Measurements from ENCODE around the gene SRBD1. TPM values are rescaled to one million over a fixed set of nuclear protein-coding genes. Genes with fewer than 3 reads are reported as not detected.

SRBD1 gene
- total RNA-seq, 2 donors from 2014 or later = 5.3 to 9.6 TPM

GRCh38 chr2:45578056-45578843, 32.8 kb downstream of the SRBD1 start:
- peak in 1 of 2 donors; percentile 27 for TF ChIP-seq CTCF (IDR thresholded peaks at IDR 0.05)
- Histone ChIP-seq H3K4me1 (no peaks in the 10 kb centered on the region), H3K36me3 (no peaks in the 10 kb centered on the region), H3K4me3 (no peak overlapping the region), H3K27me3 (no peaks in the 10 kb centered on the region), H3K9me3 (no peaks in the 10 kb centered on the region), H3K27ac (no peak overlapping the region)
- DNase-seq (ENCODE audit: low spot score) = no peak

GRCh38 chr2:45577441-45577840, 33.6 kb downstream of the SRBD1 start:
- H3K9me3 ChIP-seq = no peaks in the 10 kb centered on the region

GRCh38 chr2:45575881-45576280, 35.2 kb downstream of the SRBD1 start:
- Histone ChIP-seq H3K4me3 (no peak overlapping the region), H3K9me3 (no peaks in the 10 kb centered on the region), H3K27ac (no peak overlapping the region), H3K36me3 (no peaks in the 10 kb centered on the region), H3K4me1 (no peaks in the 10 kb centered on the region), H3K27me3 (no peaks in the 10 kb centered on the region)
- no peak for TF ChIP-seq CTCF (IDR thresholded peaks at IDR 0.05)
- no peak for DNase-seq (ENCODE audit: low spot score)

More at GRCh38 chr2:45577441-45577840, 33.6 kb downstream of the SRBD1 start:
- H3K4me1 ChIP-seq = no peaks in the 10 kb centered on the region
- no peak for DNase-seq (ENCODE audit: low spot score)
- no peak for TF ChIP-seq CTCF (IDR thresholded peaks at IDR 0.05)
- no peak overlapping the region for H3K27ac ChIP-seq
- no peaks in the 10 kb centered on the region for H3K36me3 ChIP-seq
- no peak overlapping the region for H3K4me3 ChIP-seq
- H3K27me3 ChIP-seq = no peaks in the 10 kb centered on the region

- no peaks in the 10 kb centered on the region for H3K9me3 ChIP-seq
- no peaks in the 10 kb centered on the region for H3K4me1 ChIP-seq
- no peak overlapping the region for H3K27ac ChIP-seq
- no peak overlapping the region for H3K4me3 ChIP-seq
- TF ChIP-seq CTCF (IDR thresholded peaks at IDR 0.05) = no peak
- no peaks in the 10 kb centered on the region for H3K27me3 ChIP-seq
- no peaks in the 10 kb centered on the region for H3K36me3 ChIP-seq
- DNase-seq (ENCODE audit: low spot score) = no peak
Observed at GRCh38 chr2:45572979-45573378, 38.1 kb downstream of the SRBD1 start.

- H3K4me3 ChIP-seq = no peak overlapping the region
- H3K36me3 ChIP-seq = no peaks in the 10 kb centered on the region
- H3K27ac ChIP-seq = no peak overlapping the region
- no peak for TF ChIP-seq CTCF (IDR thresholded peaks at IDR 0.05)
- no peaks in the 10 kb centered on the region for H3K9me3 ChIP-seq
- H3K4me1 ChIP-seq = no peaks in the 10 kb centered on the region
- no peaks in the 10 kb centered on the region for H3K27me3 ChIP-seq
- DNase-seq (ENCODE audit: low spot score) = no peak
Observed at GRCh38 chr2:45571940-45572339, 39.1 kb downstream of the SRBD1 start.

All from right atrium auricular region (tissue), 2 donors.